ENCODE results near the gene SAMM50. TPM values are rescaled to one million over a fixed set of nuclear protein-coding genes. Genes with fewer than 3 reads are reported as not detected.

Gene SAMM50
- total RNA-seq, 2 donors from 2014 or later, result 54.4 to 56.0 TPM

DNA sequence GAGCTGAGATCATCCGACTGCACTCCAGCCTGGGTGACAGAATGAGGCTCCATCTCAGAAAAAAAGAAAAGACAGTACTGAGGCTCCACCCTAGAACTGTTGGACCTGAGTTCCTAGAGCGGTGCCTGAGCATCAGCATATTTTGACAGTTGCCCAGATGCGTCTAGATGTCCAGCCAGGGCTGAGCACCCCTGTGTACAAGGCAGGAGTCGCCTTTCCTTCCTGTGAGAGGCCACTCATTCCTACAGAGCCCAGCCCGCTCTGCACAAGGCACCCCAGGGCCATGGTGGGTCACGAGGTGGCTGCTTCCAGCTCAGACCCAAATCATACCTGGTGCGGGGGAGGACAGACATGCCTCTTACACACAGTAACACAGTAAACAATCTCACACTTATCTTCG is 15.9 kb downstream of the SAMM50 start:
- Mint-ChIP-seq H3K9me3 (no peaks in the 10 kb centered on the region), H3K4me1 (no peaks in the 10 kb centered on the region), H3K27me3 (ENCODE audit: insufficient read depth) (no peaks in the 10 kb centered on the region), H3K4me3 (no peak overlapping the region), H3K36me3 (ENCODE audit: low read depth) (peaks cover 67% of the 10 kb centered on the region), H3K27ac (no peak overlapping the region)
- TF ChIP-seq, protein P1, sequence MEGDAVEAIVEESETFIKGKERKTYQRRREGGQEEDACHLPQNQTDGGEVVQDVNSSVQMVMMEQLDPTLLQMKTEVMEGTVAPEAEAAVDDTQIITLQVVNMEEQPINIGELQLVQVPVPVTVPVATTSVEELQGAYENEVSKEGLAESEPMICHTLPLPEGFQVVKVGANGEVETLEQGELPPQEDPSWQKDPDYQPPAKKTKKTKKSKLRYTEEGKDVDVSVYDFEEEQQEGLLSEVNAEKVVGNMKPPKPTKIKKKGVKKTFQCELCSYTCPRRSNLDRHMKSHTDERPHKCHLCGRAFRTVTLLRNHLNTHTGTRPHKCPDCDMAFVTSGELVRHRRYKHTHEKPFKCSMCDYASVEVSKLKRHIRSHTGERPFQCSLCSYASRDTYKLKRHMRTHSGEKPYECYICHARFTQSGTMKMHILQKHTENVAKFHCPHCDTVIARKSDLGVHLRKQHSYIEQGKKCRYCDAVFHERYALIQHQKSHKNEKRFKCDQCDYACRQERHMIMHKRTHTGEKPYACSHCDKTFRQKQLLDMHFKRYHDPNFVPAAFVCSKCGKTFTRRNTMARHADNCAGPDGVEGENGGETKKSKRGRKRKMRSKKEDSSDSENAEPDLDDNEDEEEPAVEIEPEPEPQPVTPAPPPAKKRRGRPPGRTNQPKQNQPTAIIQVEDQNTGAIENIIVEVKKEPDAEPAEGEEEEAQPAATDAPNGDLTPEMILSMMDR (conservative IDR thresholded peaks at IDR 0.05), result no peak
- no peak overlapping the region for H3K4me3 ChIP-seq (ENCODE audit: low read length)
- no peak overlapping the region for H3K27ac ChIP-seq (ENCODE audit: low read depth, low read length)
- no peaks in the 10 kb centered on the region for H3K4me1 ChIP-seq (ENCODE audit: control insufficient read depth, insufficient read depth, low read length)
- H3K36me3 ChIP-seq (ENCODE audit: control insufficient read depth, insufficient read depth, low read length), result peaks cover 80% of the 10 kb centered on the region
- no peak for DNase-seq
- no peak overlapping the region for H3K9ac ChIP-seq (ENCODE audit: extremely low read depth, low read length, poor library complexity, severe bottlenecking)
- no peaks in the 10 kb centered on the region for H3K9me3 ChIP-seq (ENCODE audit: control insufficient read depth, low read length)
- no peaks in the 10 kb centered on the region for H3K27me3 ChIP-seq (ENCODE audit: control insufficient read depth, insufficient read depth, low read length, poor library complexity, severe bottlenecking)
- 88 to 95% methylated on average over 4 to 8 of the region's 8 CpGs for WGBS, 2 experiments (ENCODE audit: insufficient coverage in 1 of 2, insufficient read length in 1 of 2)

DNA sequence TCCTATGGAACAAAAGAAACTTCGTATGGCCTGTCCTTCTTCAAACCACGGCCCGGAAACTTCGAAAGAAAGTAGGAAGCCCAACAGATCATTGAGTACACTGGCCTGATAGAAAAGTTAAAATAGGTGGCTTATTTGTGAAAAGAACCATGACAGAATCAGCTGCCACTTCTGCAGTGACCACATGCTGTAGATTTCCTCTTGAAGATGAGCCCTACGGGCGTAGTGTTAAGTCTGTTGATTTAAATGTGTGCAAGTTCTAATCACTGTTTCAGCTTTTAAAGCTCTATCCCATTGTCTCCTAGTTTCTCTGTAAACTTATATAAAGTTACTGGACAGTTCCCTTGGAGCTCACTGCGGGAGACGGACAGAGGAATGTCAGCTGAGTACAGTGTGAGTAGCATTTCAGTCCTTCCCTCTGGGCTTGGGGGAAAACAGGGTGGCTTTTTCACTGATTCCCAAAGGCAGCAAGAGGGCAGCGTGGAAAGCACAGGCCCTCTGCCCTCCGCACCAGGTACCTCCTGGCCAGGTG is 17.8 kb downstream of the SAMM50 start:
- no peak overlapping the region for H3K4me3 Mint-ChIP-seq
- 91% methylated on average over 9 to 10 of the region's 10 CpGs for WGBS, 2 experiments (ENCODE audit: insufficient coverage in 1 of 2, insufficient read length in 1 of 2)
- Histone ChIP-seq H3K9me3 (ENCODE audit: control insufficient read depth, low read length) (no peaks in the 10 kb centered on the region), H3K27me3 (ENCODE audit: control insufficient read depth, insufficient read depth, low read length, poor library complexity, severe bottlenecking) (no peaks in the 10 kb centered on the region), H3K9ac (ENCODE audit: extremely low read depth, low read length, poor library complexity, severe bottlenecking) (no peak overlapping the region), H3K4me1 (ENCODE audit: control insufficient read depth, insufficient read depth, low read length) (no peaks in the 10 kb centered on the region), H3K27ac (ENCODE audit: low read depth, low read length) (no peak overlapping the region), H3K4me3 (ENCODE audit: low read length) (no peak overlapping the region), H3K36me3 (ENCODE audit: control insufficient read depth, insufficient read depth, low read length) (peaks cover 85% of the 10 kb centered on the region)
- TF ChIP-seq, protein P1 (conservative IDR thresholded peaks at IDR 0.05), result no peak
- H3K4me1 Mint-ChIP-seq, result no peaks in the 10 kb centered on the region
- DNase-seq, result no peak
- no peaks in the 10 kb centered on the region for H3K27me3 Mint-ChIP-seq (ENCODE audit: insufficient read depth)
- H3K27ac Mint-ChIP-seq, result peak overlapping the region; percentile 48
- peaks cover 66% of the 10 kb centered on the region for H3K36me3 Mint-ChIP-seq (ENCODE audit: low read depth)
- no peaks in the 10 kb centered on the region for H3K9me3 Mint-ChIP-seq

DNA sequence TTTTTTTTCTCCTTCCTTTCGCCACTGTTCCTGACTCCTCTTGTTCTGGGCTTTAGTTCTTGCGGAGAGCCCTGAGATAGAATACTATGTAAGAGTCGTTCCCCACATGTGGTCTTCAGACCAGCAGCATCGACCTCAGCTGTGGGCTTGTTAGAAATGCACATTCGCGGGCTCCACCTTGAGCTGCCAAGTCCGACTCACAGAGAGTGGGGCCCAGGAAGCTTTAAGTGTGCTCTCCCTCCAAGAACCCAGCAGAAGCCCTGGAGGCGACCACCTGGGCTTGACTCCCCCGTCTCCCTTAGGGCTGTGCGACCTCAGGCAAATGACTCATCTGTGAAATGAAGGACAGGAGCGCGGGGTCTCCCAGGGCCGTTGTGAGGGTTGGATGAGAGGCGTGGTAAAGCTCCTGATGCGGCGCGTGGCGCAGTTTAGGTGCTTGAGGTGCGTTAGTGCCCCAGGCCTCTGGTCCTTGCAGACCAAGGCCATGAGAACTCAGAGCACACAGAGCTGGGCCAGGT is 18.8 kb downstream of the SAMM50 start:
- WGBS, 2 experiments (ENCODE audit: insufficient coverage in 1 of 2, insufficient read length in 1 of 2), result 93 to 97% methylated on average over 16 to 19 of the region's 19 CpGs
- no peak overlapping the region for H3K4me3 ChIP-seq (ENCODE audit: low read length)
- Mint-ChIP-seq H3K4me1 (no peaks in the 10 kb centered on the region), H3K4me3 (no peak overlapping the region), H3K27me3 (ENCODE audit: insufficient read depth) (no peaks in the 10 kb centered on the region), H3K36me3 (ENCODE audit: low read depth) (peaks cover 65% of the 10 kb centered on the region), H3K27ac (no peak overlapping the region), H3K9me3 (no peaks in the 10 kb centered on the region)
- no peak overlapping the region for H3K9ac ChIP-seq (ENCODE audit: extremely low read depth, low read length, poor library complexity, severe bottlenecking)
- no peaks in the 10 kb centered on the region for H3K9me3 ChIP-seq (ENCODE audit: control insufficient read depth, low read length)
- peaks cover 84% of the 10 kb centered on the region for H3K36me3 ChIP-seq (ENCODE audit: control insufficient read depth, insufficient read depth, low read length)
- TF ChIP-seq, protein P1 (conservative IDR thresholded peaks at IDR 0.05), result no peak
- peak; percentile 27 for DNase-seq
- no peaks in the 10 kb centered on the region for H3K4me1 ChIP-seq (ENCODE audit: control insufficient read depth, insufficient read depth, low read length)
- H3K27ac ChIP-seq (ENCODE audit: low read depth, low read length), result no peak overlapping the region
- H3K27me3 ChIP-seq (ENCODE audit: control insufficient read depth, insufficient read depth, low read length, poor library complexity, severe bottlenecking), result no peaks in the 10 kb centered on the region
